MM.1S (cell line): ENCODE measurements around the gene SV2B.

ENCODE experiments used
- DNase-seq: peaks from one replicate; pipeline ENCODE4 v3.0.0-alpha.2; 2015
- H2AFZ ChIP-seq: fragments of 300-600 bp; sonication (generic); 2 replicates; pipeline ENCODE4 v1.6.0; 2016; ENCODE audit warnings: antibody characterized with exemption, low read length
- H3F3A ChIP-seq: fragments of 300-600 bp; sonication (generic); 2 replicates; pipeline ENCODE4 v1.6.1; 2016; ENCODE audit warnings: mild to moderate bottlenecking, antibody characterized with exemption, low read length, moderate library complexity, mixed read lengths; ENCODE audit not compliant: insufficient read depth
- H3K27ac ChIP-seq: fragments of 300-600 bp; sonication (generic); 2 replicates; pipeline ENCODE4 v1.5.1; 2016; ENCODE audit warnings: mild to moderate bottlenecking, low read length
- H3K27me3 ChIP-seq: fragments of 300-600 bp; sonication (generic); replicated peaks from 2 replicates; pipeline ENCODE4 v1.6.0; 2016; ENCODE audit warnings: low read length; ENCODE audit not compliant: insufficient read depth
- H3K36me3 ChIP-seq: fragments of 300-600 bp; sonication (generic); replicated peaks from 2 replicates; pipeline ENCODE4 v1.6.1; 2016; ENCODE audit warnings: mild to moderate bottlenecking, low read length, mixed read lengths; ENCODE audit not compliant: insufficient read depth
- H3K4me1 ChIP-seq: fragments of 300-600 bp; sonication (generic); 2 replicates; pipeline ENCODE4 v1.6.1; 2016; ENCODE audit warnings: low read length, mixed read lengths
- H3K4me2 ChIP-seq: fragments of 300-600 bp; sonication (generic); 2 replicates; pipeline ENCODE4 v1.6.0; 2016; ENCODE audit warnings: low read depth, low read length
- H3K4me3 ChIP-seq: fragments of 300-600 bp; sonication (generic); 2 replicates; pipeline ENCODE4 v1.5.1; 2016; ENCODE audit warnings: low read length, mixed read lengths
- H3K79me2 ChIP-seq: fragments of 300-600 bp; sonication (generic); 2 replicates; pipeline ENCODE4 v1.6.1; 2016; ENCODE audit warnings: mixed run types, low read length, mixed read lengths
- H3K9ac ChIP-seq: fragments of 300-600 bp; sonication (generic); 2 replicates; pipeline ENCODE4 v1.6.1; 2016; ENCODE audit warnings: low read length, mixed read lengths
- H3K9me2 ChIP-seq: fragments of 300-600 bp; sonication (generic); replicated peaks from 2 replicates; pipeline ENCODE4 v1.6.1; 2016; ENCODE audit warnings: mild to moderate bottlenecking, low read length, mixed read lengths; ENCODE audit not compliant: insufficient read depth
- H3K9me3 ChIP-seq: fragments of 300-600 bp; sonication (generic); replicated peaks from 2 replicates; pipeline ENCODE4 v1.6.1; 2016; ENCODE audit warnings: mild to moderate bottlenecking, low read length, mixed read lengths; ENCODE audit not compliant: insufficient read depth
- H4K20me1 ChIP-seq: fragments of 300-600 bp; sonication (generic); 2 replicates; pipeline ENCODE4 v1.6.1; 2016; ENCODE audit warnings: mild to moderate bottlenecking, low read length, moderate library complexity, mixed read lengths; ENCODE audit not compliant: insufficient read depth
- EZH2 ChIP-seq: fragments of 300-600 bp; sonication (generic); optimal IDR thresholded peaks from 2 replicates; pipeline ENCODE3; 2017; ENCODE audit warnings: low read depth, mild to moderate bottlenecking, antibody characterized with exemption, low read length, mixed read lengths
- EZH2phosphoT487 ChIP-seq: fragments of 300-600 bp; sonication (generic); IDR thresholded peaks from 2 replicates; pipeline ENCODE4 v1.6.1; 2018; ENCODE audit warnings: antibody characterized with exemption, low read length
- TF ChIP-seq, protein P1 (sequence below): fragments of 300-600 bp; sonication (generic); IDR thresholded peaks from 2 replicates; pipeline ENCODE4 v1.5.1; 2016; ENCODE audit warnings: antibody characterized with exemption, low read length, mixed read lengths

Gene SV2B

DNA sequence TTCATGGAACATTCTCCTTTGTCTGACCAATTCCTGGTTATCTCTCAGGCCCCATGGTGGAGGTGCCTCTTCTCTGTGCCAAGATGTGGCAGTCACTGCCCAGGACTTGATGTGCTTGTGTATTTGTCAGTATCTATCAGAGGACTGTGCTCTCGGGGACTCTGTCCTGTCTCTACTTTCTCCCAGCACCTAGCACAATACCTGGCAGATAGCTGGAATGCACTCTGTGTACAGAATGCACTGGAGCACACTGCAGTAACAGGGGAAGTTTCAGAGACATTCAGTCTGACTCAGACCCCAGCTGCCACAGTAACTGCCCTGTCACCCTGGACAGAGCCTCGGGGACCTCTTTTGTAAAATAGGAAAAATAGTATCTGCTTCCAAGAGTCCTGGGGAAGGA, 34.6 kb upstream of the SV2B start:
- H3K27ac ChIP-seq: no peak overlapping the region

DNA sequence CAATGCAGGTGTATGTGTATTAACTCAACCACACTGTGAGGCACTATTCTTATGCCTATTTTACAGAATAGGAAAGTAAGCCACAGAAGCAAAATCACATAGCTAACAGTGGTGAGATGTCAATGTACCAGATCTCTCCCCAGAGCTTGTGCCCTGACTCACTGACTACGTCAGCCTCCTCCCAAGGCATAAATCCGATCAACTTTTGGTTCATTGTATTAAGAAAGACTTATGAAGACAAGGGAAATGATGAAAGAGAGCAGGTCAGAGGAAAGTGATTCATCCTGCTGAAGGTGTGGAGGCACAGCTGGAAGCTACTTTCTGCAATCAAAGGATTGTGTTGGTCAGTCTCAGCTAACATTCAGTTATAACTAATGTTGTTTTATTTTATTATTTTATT, 33.0 kb upstream of the SV2B start:
- Histone ChIP-seq H3K27me3 (no peaks in the 10 kb centered on the region), H3K79me2 (no peaks in the 10 kb centered on the region), H3K9ac (no peak overlapping the region), H3F3A (no peaks in the 10 kb centered on the region), H3K4me2 (no peak overlapping the region), H4K20me1 (no peaks in the 10 kb centered on the region), H3K9me2 (no peaks in the 10 kb centered on the region), H2AFZ (no peak overlapping the region), H3K9me3 (no peaks in the 10 kb centered on the region), H3K27ac (no peak overlapping the region), H3K4me1 (no peaks in the 10 kb centered on the region), H3K4me3 (no peak overlapping the region), H3K36me3 (no peaks in the 10 kb centered on the region)
- no peak for DNase-seq
- TF ChIP-seq EZH2phosphoT487: no peak

More for the DNA sequence above, 34.6 kb upstream of the SV2B start:
- no peak overlapping the region for H3K4me3 ChIP-seq
- no peak for DNase-seq
- H3K9ac ChIP-seq: no peak overlapping the region
- no peaks in the 10 kb centered on the region for H3K36me3 ChIP-seq
- no peaks in the 10 kb centered on the region for H3K27me3 ChIP-seq
- H3K4me1 ChIP-seq: no peaks in the 10 kb centered on the region
- H3K4me2 ChIP-seq: no peak overlapping the region
- no peaks in the 10 kb centered on the region for H3F3A ChIP-seq
- no peaks in the 10 kb centered on the region for H3K79me2 ChIP-seq
- H3K9me3 ChIP-seq: no peaks in the 10 kb centered on the region
- no peaks in the 10 kb centered on the region for H3K9me2 ChIP-seq
- no peak overlapping the region for H2AFZ ChIP-seq
- no peaks in the 10 kb centered on the region for H4K20me1 ChIP-seq
- TF ChIP-seq EZH2: no peak
- TF ChIP-seq EZH2phosphoT487: no peak
- TF ChIP-seq, protein P1, sequence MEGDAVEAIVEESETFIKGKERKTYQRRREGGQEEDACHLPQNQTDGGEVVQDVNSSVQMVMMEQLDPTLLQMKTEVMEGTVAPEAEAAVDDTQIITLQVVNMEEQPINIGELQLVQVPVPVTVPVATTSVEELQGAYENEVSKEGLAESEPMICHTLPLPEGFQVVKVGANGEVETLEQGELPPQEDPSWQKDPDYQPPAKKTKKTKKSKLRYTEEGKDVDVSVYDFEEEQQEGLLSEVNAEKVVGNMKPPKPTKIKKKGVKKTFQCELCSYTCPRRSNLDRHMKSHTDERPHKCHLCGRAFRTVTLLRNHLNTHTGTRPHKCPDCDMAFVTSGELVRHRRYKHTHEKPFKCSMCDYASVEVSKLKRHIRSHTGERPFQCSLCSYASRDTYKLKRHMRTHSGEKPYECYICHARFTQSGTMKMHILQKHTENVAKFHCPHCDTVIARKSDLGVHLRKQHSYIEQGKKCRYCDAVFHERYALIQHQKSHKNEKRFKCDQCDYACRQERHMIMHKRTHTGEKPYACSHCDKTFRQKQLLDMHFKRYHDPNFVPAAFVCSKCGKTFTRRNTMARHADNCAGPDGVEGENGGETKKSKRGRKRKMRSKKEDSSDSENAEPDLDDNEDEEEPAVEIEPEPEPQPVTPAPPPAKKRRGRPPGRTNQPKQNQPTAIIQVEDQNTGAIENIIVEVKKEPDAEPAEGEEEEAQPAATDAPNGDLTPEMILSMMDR: no peak

DNA sequence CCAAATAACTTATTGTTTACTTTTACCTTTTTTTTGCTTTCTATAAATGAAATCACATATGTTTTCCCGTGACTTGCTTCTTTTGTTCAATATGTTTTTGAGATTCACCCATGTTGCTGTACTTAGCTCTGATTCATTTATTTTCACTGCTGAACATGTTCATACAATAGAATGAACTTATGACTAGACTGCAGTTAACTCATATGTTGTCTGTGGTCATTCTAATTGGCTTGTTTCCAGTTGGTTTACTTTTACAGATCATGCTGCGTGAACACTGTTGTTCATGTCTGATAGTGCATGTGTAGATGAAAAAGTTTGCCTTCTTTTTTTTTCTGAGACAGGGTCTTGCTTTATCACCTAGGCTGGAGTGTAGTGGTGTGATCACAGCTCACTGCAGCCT, 31.6 kb upstream of the SV2B start:
- H3K36me3 ChIP-seq: no peaks in the 10 kb centered on the region
- H4K20me1 ChIP-seq: no peaks in the 10 kb centered on the region
- H3K9me2 ChIP-seq: no peaks in the 10 kb centered on the region
- DNase-seq: no peak
- H2AFZ ChIP-seq: no peak overlapping the region
- no peak overlapping the region for H3K4me3 ChIP-seq
- no peaks in the 10 kb centered on the region for H3K9me3 ChIP-seq
- H3K4me2 ChIP-seq: no peak overlapping the region
- H3K27ac ChIP-seq: no peak overlapping the region
- no peaks in the 10 kb centered on the region for H3K4me1 ChIP-seq
- H3K27me3 ChIP-seq: no peaks in the 10 kb centered on the region
- no peak overlapping the region for H3K9ac ChIP-seq
- no peak for TF ChIP-seq EZH2
- TF ChIP-seq, protein P1: no peak
- no peak for TF ChIP-seq EZH2phosphoT487
- no peaks in the 10 kb centered on the region for H3K79me2 ChIP-seq
- no peaks in the 10 kb centered on the region for H3F3A ChIP-seq

DNA sequence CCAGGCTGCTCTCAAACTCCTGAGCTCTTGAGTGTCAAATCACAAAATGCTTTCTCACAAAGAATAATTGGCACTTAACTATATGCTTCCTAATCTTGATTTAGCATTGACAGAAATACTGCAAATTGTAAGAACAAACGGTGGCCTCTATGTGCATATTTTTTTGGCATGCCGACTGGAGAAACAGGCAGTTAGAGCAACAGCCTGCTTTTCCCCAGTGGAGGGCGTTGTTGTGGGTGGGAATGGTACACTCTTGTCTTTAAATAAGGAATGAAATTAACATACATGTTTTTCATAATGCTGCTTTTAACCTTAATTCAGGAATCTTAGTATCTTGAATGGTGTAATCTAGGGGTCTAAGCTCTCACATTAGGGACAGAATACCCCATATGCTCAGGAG, 31.1 kb upstream of the SV2B start:
- no peaks in the 10 kb centered on the region for H3K4me1 ChIP-seq
- H2AFZ ChIP-seq: no peak overlapping the region
- no peaks in the 10 kb centered on the region for H3K9me3 ChIP-seq
- H3K9ac ChIP-seq: no peak overlapping the region
- H3F3A ChIP-seq: no peaks in the 10 kb centered on the region
- no peaks in the 10 kb centered on the region for H4K20me1 ChIP-seq
- no peak for DNase-seq
- H3K36me3 ChIP-seq: no peaks in the 10 kb centered on the region
- H3K4me2 ChIP-seq: no peak overlapping the region
- no peak for TF ChIP-seq EZH2
- TF ChIP-seq, protein P1: no peak
- TF ChIP-seq EZH2phosphoT487: no peak
- H3K27ac ChIP-seq: no peak overlapping the region
- no peaks in the 10 kb centered on the region for H3K27me3 ChIP-seq
- no peaks in the 10 kb centered on the region for H3K9me2 ChIP-seq
- H3K79me2 ChIP-seq: no peaks in the 10 kb centered on the region
- H3K4me3 ChIP-seq: no peak overlapping the region
